PC-3 (cell line): ENCODE data around the gene TCF19. TPM values are rescaled to one million over a fixed set of nuclear protein-coding genes. Genes with fewer than 3 reads are reported as not detected.

Experiments
- ATAC-seq: fragments of 200-7000 bp; cut with Tn5 transposase; 2 replicates; pipeline ENCODE4 v1.9.1; 2020; ENCODE audit warnings: mild to moderate bottlenecking, moderate library complexity
- BruUV-seq: library from RNA; stranded (reverse); fragments of 400-500 nt; replicated peaks from 2 replicates; lab custom pipeline; 2021; lab: Mats Ljungman, UMichigan
- CTCF ChIA-PET: fragments of 300-600 bp; sonication (Branson Sonifier 250); formaldehyde crosslinking; loops from one replicate; lab custom pipeline; 2022; ENCODE audit warnings: antibody characterized with exemption; lab: Charles Lee
- POLR2A ChIA-PET: fragments of 300-600 bp; sonication (Branson Sonifier 250); formaldehyde crosslinking; loops from one replicate; lab custom pipeline; 2022; ENCODE audit warnings: antibody characterized with exemption; ENCODE audit not compliant: unreplicated experiment; lab: Charles Lee
- DNase-seq: peaks from one replicate; pipeline ENCODE4 v3.0.0-alpha.2; 2015
- H2AFZ ChIP-seq: fragments of 300-600 bp; sonication (generic); 2 replicates; pipeline ENCODE4 v1.6.0; 2016; ENCODE audit warnings: antibody characterized with exemption, low read length
- H3F3A ChIP-seq: fragments of 300-600 bp; sonication (generic); one replicate; pipeline ENCODE4 v1.6.0; 2017; ENCODE audit warnings: antibody characterized with exemption, low read length, control low read depth, mild to moderate bottlenecking; ENCODE audit not compliant: unreplicated experiment
- H3K27ac ChIP-seq: fragments of 300-600 bp; sonication (generic); 2 replicates; pipeline ENCODE4 v1.5.1; 2016; ENCODE audit warnings: mild to moderate bottlenecking, low read length
- H3K27me3 ChIP-seq: fragments of 300-600 bp; sonication (generic); 2 replicates; pipeline ENCODE4 v1.6.1; 2016; ENCODE audit warnings: low read length, mixed read lengths
- H3K36me3 ChIP-seq: fragments of 300-600 bp; sonication (generic); 2 replicates; pipeline ENCODE4 v1.6.1; 2016; ENCODE audit warnings: low read depth, mixed run types, low read length, mixed read lengths
- H3K4me1 ChIP-seq: fragments of 300-600 bp; sonication (generic); 2 replicates; pipeline ENCODE4 v1.5.1; 2016; ENCODE audit warnings: low read length; ENCODE audit not compliant: insufficient read depth
- H3K4me2 ChIP-seq: fragments of 300-600 bp; sonication (generic); 2 replicates; pipeline ENCODE4 v1.6.0; 2016; ENCODE audit warnings: low read length
- H3K4me3 ChIP-seq: fragments of 300-600 bp; sonication (generic); 2 replicates; pipeline ENCODE4 v1.5.1; 2016; ENCODE audit warnings: mild to moderate bottlenecking, low read length, mixed read lengths
- H3K79me2 ChIP-seq: fragments of 300-600 bp; sonication (generic); 2 replicates; pipeline ENCODE4 v1.6.1; 2017; ENCODE audit warnings: low read length, mixed read lengths
- H3K9ac ChIP-seq: fragments of 300-600 bp; sonication (generic); 2 replicates; pipeline ENCODE4 v1.6.0; 2016; ENCODE audit warnings: mild to moderate bottlenecking, low read length
- H3K9me2 ChIP-seq: fragments of 300-600 bp; sonication (generic); replicated peaks from 2 replicates; pipeline ENCODE4 v1.6.1; 2016; ENCODE audit warnings: mixed run types, low read length, mixed read lengths
- H3K9me3 ChIP-seq: fragments of 300-600 bp; sonication (generic); 2 replicates; pipeline ENCODE4 v1.6.1; 2016; ENCODE audit warnings: low read length, mixed read lengths
- H4K20me1 ChIP-seq: fragments of 300-600 bp; sonication (generic); 2 replicates; pipeline ENCODE4 v1.6.1; 2016; ENCODE audit warnings: low read length, mixed read lengths
- CTCF ChIP-seq: fragments of 300-600 bp; sonication (generic); conservative IDR thresholded peaks from 2 replicates; pipeline ENCODE4 v1.5.1; 2017; ENCODE audit warnings: antibody characterized with exemption, low read depth, mild to moderate bottlenecking, low read length
- EZH2 ChIP-seq: fragments of 300-600 bp; sonication (generic); IDR thresholded peaks from one replicate; pipeline ENCODE4 v1.6.1; 2017; ENCODE audit warnings: antibody characterized with exemption, mild to moderate bottlenecking, low read length; ENCODE audit not compliant: unreplicated experiment
- EZH2phosphoT487 ChIP-seq: fragments of 300-600 bp; sonication (generic); IDR thresholded peaks from 2 replicates; pipeline ENCODE4 v1.6.1; 2018; ENCODE audit warnings: mild to moderate bottlenecking, antibody characterized with exemption, low read length, borderline replicate concordance
- intact Hi-C: fragments of 100-400 bp; cut with micrococcal nuclease; formaldehyde crosslinking; loops from 2 replicates; pipeline ENCODE4 v1.9.0; 2023
- total RNA-seq: library from RNA; depleted of rRNA; stranded (reverse); fragments of >200 nt; gene quantifications from 2 replicates; pipeline ENCODE4 v1.2.3, GENCODE V29; 2014

Gene TCF19
- total RNA-seq, 1 experiment from 2014 or later, result 88.6 TPM

GRCh38 chr6:31114541-31114878 lies 43.9 kb upstream of the TCF19 start, which contains the start of gene PSORS1C1:
PSORS1C1 (plus strand) TSS chr6:31114800; CDS start chr6:31129633, 14,833 bp downstream.
- DNase-seq, result peak; percentile 97

GRCh38 chr6:31114970-31115849 lies 43.2 kb upstream of the TCF19 start:
- Histone ChIP-seq H3K4me3 (peak overlapping the region; percentile 62), H3K9me2 (no peaks in the 10 kb centered on the region), H3K36me3 (no peaks in the 10 kb centered on the region), H2AFZ (peak overlapping the region; percentile 37), H3F3A (no peaks in the 10 kb centered on the region), H4K20me1 (no peaks in the 10 kb centered on the region), H3K79me2 (peaks cover 26% of the 10 kb centered on the region), H3K9ac (peak overlapping the region; percentile 68), H3K27me3 (no peaks in the 10 kb centered on the region), H3K4me1 (peaks cover 36% of the 10 kb centered on the region), H3K4me2 (peak overlapping the region; percentile 84), H3K9me3 (no peaks in the 10 kb centered on the region), H3K27ac (peak overlapping the region; percentile 90)
- CTCF ChIA-PET, result interaction anchor here (1.0 to 1.2 kb wide), 2 partner anchors 28 to 201 kb away, joined by 5 to 20 read pairs; partner anchors contain the start of gene VARS2
- POLR2A ChIA-PET, result interaction anchor here (0.6 kb wide), 1 partner anchor 28 kb away, joined by 4 read pairs; no protein-coding TSS in a partner anchor
- ATAC-seq (peak; percentile 67), DNase-seq (peak; percentile 72)
- BruUV-seq, result TSS peak; percentile 74
- intact Hi-C loops, result loop anchor here (1.0 kb wide), 1 partner anchor 21 kb away; no protein-coding TSS in a partner anchor
- TF ChIP-seq CTCF (peak; percentile 64), EZH2 (no peak)

More at GRCh38 chr6:31114541-31114878, 43.9 kb upstream of the TCF19 start, which contains the start of gene PSORS1C1:
- ChIA-PET POLR2A (interaction anchor here (0.6 kb wide), 1 partner anchor 246 kb away, joined by 3 read pairs; no protein-coding TSS in a partner anchor), CTCF (interaction anchor here (0.6 to 1.4 kb wide), 4 partner anchors 12 to 200 kb away, joined by 5 to 20 read pairs (median 5); partner anchors contain the start of gene VARS2)
- Histone ChIP-seq H3K36me3 (no peaks in the 10 kb centered on the region), H3K4me3 (peak within 1 kb of the TSS; percentile 62), H3K9me2 (no peaks in the 10 kb centered on the region), H3K27me3 (no peaks in the 10 kb centered on the region), H4K20me1 (no peaks in the 10 kb centered on the region), H3K4me2 (peak within 1 kb of the TSS; percentile 84), H3K79me2 (peaks cover 26% of the 10 kb centered on the region), H3K27ac (peak within 1 kb of the TSS; percentile 90), H3K9ac (peak within 1 kb of the TSS; percentile 68), H3K4me1 (peaks cover 36% of the 10 kb centered on the region), H3F3A (no peaks in the 10 kb centered on the region), H2AFZ (peak within 1 kb of the TSS; percentile 37), H3K9me3 (no peaks in the 10 kb centered on the region)
- BruUV-seq, result TSS peak; percentile 62
- peak; percentile 98 for ATAC-seq
- intact Hi-C loops, result no loop called here
- TF ChIP-seq EZH2phosphoT487 (no peak), CTCF (no peak), EZH2 (no peak)
